ENCODE data around the gene NINJ1.
"Not testable (repeated sequence)": the region's sequence is repeated elsewhere in the genome, so short reads cannot be mapped to it uniquely, and the experiment has no call there.

Gene NINJ1

DNA sequence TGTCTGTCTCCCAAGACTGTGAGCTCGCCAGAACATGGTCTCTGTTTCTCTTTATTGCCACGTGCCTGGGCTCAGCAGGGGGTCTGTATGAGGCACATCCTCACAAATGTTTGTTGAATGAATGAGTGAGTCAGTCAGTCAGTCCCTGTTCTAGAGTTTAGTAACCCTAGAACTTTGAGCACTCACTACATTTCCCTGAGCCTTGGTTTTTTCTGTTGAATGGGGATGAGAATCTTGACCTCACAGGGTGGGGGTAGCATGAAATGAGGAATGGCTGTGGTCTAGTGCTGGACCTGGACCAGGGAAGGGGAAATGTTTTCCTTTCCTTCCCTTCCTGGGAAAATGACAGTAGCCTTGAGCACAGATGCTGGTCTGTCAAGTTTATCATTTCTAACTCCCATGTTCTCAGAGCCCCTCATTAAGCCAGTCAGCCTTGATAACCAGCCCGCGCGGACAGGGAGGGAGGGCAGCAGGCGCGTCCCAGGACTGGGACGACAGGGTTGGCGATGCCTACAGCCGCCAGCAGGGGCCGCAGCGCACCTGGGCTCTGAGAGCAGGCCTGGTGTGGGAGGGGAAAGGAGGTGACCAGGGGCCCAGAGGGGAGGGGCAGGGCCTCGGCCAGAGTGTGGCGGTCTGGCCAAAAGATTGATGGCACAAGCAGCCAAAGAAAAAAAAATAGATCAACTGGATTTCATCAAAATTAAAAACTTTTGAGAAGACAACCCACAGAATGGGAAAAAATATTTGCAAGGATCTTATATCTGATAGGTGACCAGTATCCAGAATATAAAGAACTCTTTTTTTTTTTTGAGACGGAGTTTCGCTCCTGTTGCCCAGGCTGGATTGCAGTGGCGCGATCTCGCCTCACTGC, 25.8 kb upstream of the NINJ1 start:
- peak; percentile 24 for DNase-seq

DNA sequence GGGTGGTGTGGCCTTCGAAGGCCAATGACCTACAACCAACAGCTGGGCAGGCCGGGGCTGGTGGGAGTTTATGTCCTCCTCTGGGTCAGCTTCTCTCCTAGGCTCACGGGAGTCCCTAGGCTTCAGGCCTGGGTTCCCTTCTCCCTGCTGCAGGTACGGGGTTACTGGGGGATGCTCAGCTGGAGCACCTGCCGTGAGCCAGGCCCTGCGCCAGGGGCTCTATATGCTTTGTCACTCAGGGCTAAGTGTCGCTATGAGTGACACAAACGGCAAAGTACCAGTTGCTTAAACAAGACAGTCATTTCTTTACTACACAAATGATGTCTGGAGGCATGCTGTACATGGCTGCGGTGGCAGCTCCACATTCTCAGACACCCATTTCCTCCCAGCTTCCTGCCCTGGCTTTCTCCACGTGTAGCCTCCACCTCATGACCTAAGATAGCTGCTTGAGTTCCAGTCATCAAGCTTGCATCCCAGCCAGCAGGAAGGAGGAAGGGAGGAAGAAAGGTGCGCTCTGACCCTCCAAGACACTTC, 22.5 kb upstream of the NINJ1 start:
- no peak for DNase-seq

DNA sequence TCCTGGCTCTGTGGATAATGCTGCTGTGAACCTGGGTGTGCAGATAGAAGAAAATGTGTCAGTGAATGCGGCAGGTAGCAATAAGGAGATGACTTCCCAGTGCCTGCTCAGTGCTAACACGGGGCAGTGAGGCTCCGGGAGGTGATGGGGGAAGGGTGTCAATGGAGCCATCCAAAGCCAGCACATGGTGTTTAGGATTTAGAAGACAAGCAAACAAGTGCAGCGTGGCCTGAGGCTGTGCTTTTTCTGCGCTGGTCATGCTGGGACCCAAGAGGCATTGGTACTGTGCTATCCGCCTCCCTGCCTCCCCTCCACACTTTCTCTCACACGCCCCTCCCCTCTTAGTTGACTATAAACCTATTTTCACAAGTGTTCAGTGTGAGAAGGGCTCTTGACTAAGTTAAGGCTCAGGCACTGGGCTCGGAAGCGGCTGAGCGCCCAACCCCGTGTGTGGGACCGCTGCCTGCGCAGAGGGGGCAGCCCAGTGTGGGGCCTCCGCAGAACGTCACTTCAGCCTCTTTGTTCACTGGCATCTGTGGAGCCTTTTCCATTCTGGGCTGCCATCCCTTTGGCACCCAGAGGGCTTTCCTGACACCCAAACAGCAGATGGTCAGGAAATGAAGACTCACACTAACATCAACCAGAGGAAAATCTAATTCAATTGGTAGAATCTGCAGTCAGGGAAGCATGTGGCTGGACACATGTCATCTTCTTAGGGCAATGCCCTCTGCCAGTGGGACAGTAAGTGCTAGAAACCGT, 21.8 kb upstream of the NINJ1 start:
- DNase-seq = no peak

GRCh38 chr9:93154293-93154903, 20.3 kb upstream of the NINJ1 start:
- DNase-seq = peak; percentile 1

DNA sequence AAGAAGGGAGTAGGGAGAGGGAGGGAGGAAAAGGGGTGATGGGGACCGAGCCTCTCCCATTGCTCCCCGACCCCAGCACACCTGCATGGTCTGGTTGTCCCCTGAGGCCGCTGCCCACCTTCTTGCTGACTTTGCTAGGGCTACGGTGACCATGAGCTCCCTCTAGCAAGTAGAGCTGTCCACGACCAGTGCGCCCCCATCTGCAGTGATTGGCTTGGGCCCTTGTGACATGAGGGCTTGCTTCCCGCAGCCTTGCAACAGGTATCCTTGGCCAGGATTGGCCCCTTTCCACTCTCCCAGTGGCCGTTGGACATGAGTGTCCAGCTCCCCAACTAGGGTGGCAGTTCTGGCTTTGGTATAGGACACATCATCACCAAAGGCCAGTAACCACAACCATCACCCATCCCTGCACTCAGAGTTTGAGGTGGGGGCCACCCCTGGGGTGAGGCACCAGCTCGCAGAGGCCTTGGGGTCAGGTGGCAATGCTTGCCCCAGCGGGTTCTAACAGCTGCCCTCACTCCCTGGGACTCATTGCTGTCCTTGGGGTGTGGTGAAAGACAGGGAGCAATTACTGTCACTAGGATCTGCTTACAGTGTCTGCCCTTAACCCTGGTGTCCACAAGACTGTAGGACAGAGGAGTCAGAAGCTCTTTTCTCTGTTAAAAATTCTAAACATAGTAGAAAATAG, 17.2 kb upstream of the NINJ1 start:
- DNase-seq = no peak

- no peak for DNase-seq
Measured at GRCh38 chr9:93149361-93149760, 15.3 kb upstream of the NINJ1 start.

DNA sequence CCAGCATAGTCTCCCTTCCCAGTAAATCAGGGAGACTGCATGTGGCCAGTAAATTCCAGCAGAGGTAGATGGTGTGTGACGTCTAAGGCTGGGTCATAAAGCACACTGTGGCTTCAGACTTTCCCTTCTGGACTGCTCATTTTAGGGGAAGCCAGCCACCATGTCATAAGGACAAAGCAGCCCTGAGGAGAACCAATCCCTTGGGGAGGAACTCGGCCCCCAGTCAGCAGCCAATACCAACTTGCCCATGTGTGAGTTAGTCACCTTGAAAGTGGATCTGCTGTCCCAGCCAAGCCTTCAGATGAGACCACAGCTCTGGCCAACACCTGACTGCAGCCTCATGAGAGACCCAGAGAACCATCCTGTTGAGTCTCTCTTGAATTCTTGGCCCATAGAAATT, 14.7 kb upstream of the NINJ1 start:
- DNase-seq = no peak

GRCh38 chr9:93147632-93148031, 13.6 kb upstream of the NINJ1 start:
- no peak for DNase-seq

GRCh38 chr9:93146696-93147095, 12.6 kb upstream of the NINJ1 start:
- DNase-seq = not testable (repeated sequence)

- no peak for DNase-seq
Measured at GRCh38 chr9:93143830-93144530, 9.9 kb upstream of the NINJ1 start.

DNA sequence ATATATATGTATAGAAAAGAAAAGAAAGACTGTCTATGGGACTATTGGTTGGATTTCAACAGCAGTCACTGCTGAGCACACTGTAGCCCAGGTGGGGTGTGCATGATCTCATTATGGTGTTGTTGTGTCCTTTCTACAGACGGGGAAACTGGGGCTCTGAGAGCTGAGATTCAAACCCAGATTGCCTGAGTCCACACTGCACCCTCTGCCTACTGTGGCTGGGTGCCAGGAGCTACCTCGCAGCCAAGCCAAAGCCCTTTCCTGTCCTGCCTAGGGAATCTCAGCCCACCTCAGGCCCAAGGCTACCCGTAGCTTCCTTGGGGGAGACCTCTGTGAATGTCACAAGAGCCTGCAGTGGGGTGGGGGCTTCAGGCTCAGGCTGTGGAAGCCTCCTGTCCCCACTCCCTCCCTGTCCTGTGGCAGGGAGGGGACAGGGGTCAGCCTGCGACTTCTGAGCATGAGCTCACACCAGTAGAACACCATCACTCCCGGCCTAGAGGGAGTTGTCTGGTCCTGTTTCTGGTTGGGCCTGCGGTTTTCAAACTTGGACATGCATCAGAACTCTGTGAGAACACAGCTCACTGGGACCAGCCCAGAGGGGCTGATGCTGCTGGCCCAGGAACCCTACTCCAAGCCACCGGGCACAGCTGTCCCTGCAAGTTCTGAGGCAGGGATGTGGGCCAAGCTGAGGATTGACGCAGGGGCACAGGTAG, 7.9 kb upstream of the NINJ1 start:
- DNase-seq = no peak

DNA sequence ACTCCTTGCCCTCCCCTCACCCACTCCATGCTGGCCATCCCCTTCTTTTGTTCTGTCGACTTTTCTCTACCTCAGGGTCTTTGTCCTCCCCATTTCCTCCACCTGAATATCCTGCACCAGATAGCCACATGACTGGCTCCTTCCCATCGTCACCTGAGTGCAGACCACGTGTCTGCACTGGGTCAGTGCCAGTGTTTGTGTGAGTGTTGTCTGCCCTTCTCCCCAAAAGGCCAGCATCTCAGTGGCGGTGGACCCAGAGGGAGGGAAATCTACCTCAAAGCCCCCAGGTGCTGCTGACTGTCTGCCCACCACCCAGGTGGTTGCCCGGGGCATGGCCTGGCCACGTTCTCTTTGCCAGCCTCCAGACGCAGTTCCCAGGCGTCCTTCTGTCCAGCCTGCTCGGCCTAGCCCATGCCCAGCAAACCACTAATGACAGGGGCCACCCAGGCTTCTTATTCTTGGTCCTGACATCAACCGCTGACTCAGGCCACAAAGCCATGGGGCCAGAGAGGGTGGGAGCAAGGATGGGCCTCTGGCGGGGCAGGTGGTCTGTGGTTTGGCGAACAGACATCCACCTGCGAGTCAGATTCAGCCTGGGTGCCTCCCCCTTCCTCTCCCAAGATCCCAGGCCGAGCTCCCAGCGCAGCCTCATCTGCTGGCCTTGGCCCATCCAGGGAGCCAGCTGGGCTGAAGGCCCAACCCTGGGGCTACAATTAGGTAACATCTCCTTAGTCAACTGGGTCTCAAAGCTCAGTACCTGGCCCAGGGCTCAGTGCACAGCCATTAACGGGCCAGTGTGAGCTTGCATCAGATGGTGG, 5.5 kb upstream of the NINJ1 start:
- DNase-seq = no peak

DNA sequence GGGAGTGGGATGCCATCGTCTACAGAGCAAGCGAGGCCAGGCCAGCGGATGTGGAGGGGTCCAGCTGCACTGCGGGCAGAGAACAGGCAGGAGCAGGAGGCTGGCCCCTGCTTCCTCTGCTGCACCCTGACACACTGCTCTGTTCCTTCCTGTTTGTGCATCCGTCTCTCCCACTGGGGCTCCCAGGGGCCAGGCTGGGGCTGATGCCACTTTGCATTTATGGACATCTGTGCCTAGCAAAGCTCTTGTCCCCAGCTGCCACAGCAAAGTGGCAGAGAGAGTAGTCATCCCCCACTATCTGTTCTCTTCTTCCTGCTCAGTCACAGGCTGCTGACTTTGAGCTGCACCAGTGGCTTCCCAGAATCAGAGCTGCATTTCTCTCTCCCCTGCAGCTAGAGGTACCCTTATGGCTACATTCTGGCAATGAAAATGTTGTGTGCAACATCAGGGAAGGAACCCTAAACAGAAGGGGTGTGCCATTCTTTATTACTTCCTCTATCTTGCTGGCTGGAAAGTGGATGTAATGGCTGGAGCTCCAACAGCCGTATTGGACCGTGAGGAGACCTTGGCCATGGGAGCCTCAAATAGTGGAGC, 4.2 kb upstream of the NINJ1 start:
- DNase-seq = no peak

GRCh38 chr9:93137362-93137761, 3.3 kb upstream of the NINJ1 start:
- DNase-seq = no peak

GRCh38 chr9:93136011-93136440, 2.0 kb upstream of the NINJ1 start:
- no peak for DNase-seq

GRCh38 chr9:93134740-93135444, 841 bp upstream of the NINJ1 start:
- no peak for DNase-seq

GRCh38 chr9:93133681-93134014, 403 bp downstream of the NINJ1 start:
- DNase-seq = no peak

DNA sequence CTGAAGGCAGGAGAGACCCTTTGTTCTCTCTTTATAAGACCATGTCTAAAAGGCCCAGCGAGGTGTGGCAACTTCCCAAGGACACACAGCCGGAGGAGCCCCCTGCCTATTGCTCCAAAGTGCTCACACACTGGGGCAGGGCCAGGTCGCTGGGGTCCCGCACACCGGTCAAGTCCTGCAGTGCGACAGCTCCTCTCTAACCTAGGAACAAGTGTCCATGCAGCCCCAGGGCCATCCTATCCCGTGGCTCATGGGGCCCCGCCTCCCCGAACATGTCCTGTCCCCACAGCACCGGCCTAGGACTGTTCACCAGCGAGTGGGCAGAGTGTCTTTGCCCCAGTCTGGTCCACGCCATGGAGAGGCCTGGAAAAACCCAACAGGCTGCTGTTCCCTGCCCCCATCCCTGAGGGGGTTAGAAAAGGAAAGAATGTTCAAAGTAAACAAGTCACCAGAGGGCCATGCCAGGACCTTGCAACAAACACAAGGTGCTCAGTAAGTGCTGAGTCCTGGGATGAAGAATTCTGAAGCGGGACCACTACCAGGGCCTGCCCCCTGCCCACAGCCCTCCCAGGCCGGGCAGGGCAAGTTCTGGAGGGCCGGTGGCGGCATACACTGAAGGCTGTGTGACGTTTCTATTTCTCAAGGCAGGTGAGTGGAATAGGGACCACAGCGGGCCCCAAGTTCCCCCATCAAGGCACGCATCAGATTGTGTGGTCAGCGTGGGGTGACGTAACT, 938 bp downstream of the NINJ1 start:
- DNase-seq = no peak

Data from NCI-H2227 treated with DMSO at 0.1 percent for 48 hours (cell line).